GM19452 (cell line): ENCODE data around the gene RRN3.
A peak's percentile ranks its signal among the peaks of the same experiment; 100 is the strongest.
"Not testable (repeated sequence)": the region's sequence is repeated elsewhere in the genome, so short reads cannot be mapped to it uniquely, and the experiment has no call there.

Experiments used
- ATAC-seq: cut with Tn5 transposase; IDR thresholded peaks from one replicate; pipeline ENCODE4 v1.9.1; 2021; ENCODE audit not compliant: unreplicated experiment

The RRN3 gene

GRCh38 chr16:15093955-15094827 is at the start of gene RRN3:
Gene RRN3, minus strand, starts transcription at chr16:15094272. Its CDS starts 39 bp downstream, at chr16:15094233.
- ATAC-seq = peak; percentile 99

- not testable (repeated sequence) for ATAC-seq
Observed at GRCh38 chr16:15143601-15144091, 49.6 kb upstream of the RRN3 start.

GRCh38 chr16:15142891-15143600 is 49.0 kb upstream of the RRN3 start:
- ATAC-seq = not testable (repeated sequence)

- not testable (repeated sequence) for ATAC-seq
Observed at GRCh38 chr16:15142107-15142890, 48.2 kb upstream of the RRN3 start.

GRCh38 chr16:15141586-15141985 is 47.5 kb upstream of the RRN3 start:
- ATAC-seq = no peak

GRCh38 chr16:15140444-15141365 is 46.6 kb upstream of the RRN3 start:
- not testable (repeated sequence) for ATAC-seq

- ATAC-seq = not testable (repeated sequence)
Observed at GRCh38 chr16:15137514-15137913, 43.4 kb upstream of the RRN3 start.

- not testable (repeated sequence) for ATAC-seq
Observed at GRCh38 chr16:15135483-15136360, 41.6 kb upstream of the RRN3 start.

GRCh38 chr16:15134752-15135482 is 40.8 kb upstream of the RRN3 start:
- not testable (repeated sequence) for ATAC-seq

GRCh38 chr16:15133554-15133953 is 39.5 kb upstream of the RRN3 start:
- not testable (repeated sequence) for ATAC-seq

- ATAC-seq = not testable (repeated sequence)
Observed at GRCh38 chr16:15132719-15133428, 38.8 kb upstream of the RRN3 start.

- not testable (repeated sequence) for ATAC-seq
Observed at GRCh38 chr16:15130943-15131700, 37.0 kb upstream of the RRN3 start.

GRCh38 chr16:15130256-15130932 is 36.3 kb upstream of the RRN3 start:
- ATAC-seq = not testable (repeated sequence)

- not testable (repeated sequence) for ATAC-seq
Observed at GRCh38 chr16:15127641-15128425, 33.8 kb upstream of the RRN3 start.

- ATAC-seq = not testable (repeated sequence)
Observed at GRCh38 chr16:15100372-15100987, 6.4 kb upstream of the RRN3 start.
